GM12878 (cell line): Measurements from ENCODE around the gene GOLGA6B. TPM values are rescaled to one million over a fixed set of nuclear protein-coding genes. Genes with fewer than 3 reads are reported as not detected.
"Not testable (repeated sequence)": the region's sequence is repeated elsewhere in the genome, so short reads cannot be mapped to it uniquely, and the experiment has no call there.

Source experiments
- ATAC-seq: fragments of 200-7000 bp; cut with Tn5 transposase; 3 replicates; pipeline ENCODE4 v1.9.1; 2020; ENCODE audit warnings: mild to moderate bottlenecking, moderate library complexity
- Bru-seq: library from RNA; stranded (reverse); fragments of 400-500 nt; gene quantifications from one replicate; lab custom pipeline; 2021; lab: Mats Ljungman, UMichigan
- BruChase-seq, 2 experiments: library from RNA; stranded (reverse); fragments of 400-500 nt; gene quantifications; one replicate each; lab custom pipeline; 2021; lab: Mats Ljungman, UMichigan
- BruUV-seq: library from RNA; stranded (reverse); fragments of 400-500 nt; replicated peaks from 2 replicates; lab custom pipeline; 2021; lab: Mats Ljungman, UMichigan
- CTCF ChIA-PET: fragments of 300-600 bp; sonication (Branson Sonifier 250); formaldehyde crosslinking; extraction: SDS; loops from one replicate; lab custom pipeline; 2021; ENCODE audit warnings: inconsistent platforms; lab: Yijun Ruan, JAX
- POLR2A ChIA-PET: fragments of 350-600 bp; formaldehyde crosslinking; extraction: SDS; loops from one replicate; lab custom pipeline; 2021; ENCODE audit warnings: inconsistent platforms; lab: Charles Lee
- RAD21 ChIA-PET: fragments of 300-600 bp; sonication (Branson Sonifier 250); formaldehyde crosslinking; loops from one replicate; lab custom pipeline; 2023; ENCODE audit warnings: antibody characterized with exemption; ENCODE audit not compliant: unreplicated experiment; lab: Charles Lee
- SMC1A ChIA-PET: fragments of 300-600 bp; sonication (Branson Sonifier 250); formaldehyde crosslinking; loops from one replicate; lab custom pipeline; 2023; ENCODE audit not compliant: unreplicated experiment, uncharacterized antibody; lab: Charles Lee
- DNase-seq: peaks from one replicate; pipeline ENCODE4 v3.0.0-alpha.2; 2011; ENCODE audit warnings: low read depth, low spot score
- FAIRE-seq: peaks from 3 replicates; lab custom pipeline; 2011; peaks lifted over from hg19 to GRCh38; lab: Jason Lieb, UNC
- H2AFZ ChIP-seq: 2 replicates; pipeline ENCODE4 v1.6.0; 2011; ENCODE audit warnings: low read depth, low read length, control low read depth; ENCODE audit not compliant: control insufficient read depth
- H3K27ac ChIP-seq: 2 replicates; pipeline ENCODE4 v1.5.1; 2011; ENCODE audit warnings: control low read depth; ENCODE audit not compliant: control insufficient read depth, insufficient read depth
- H3K27me3 ChIP-seq, 2 experiments: replicated peaks in 1 of 2; 2 replicates each; pipeline versions ENCODE4 v1.6.0 to v1.6.1; 2011; ENCODE audit warnings: low read length in 1 of 2; ENCODE audit not compliant: control insufficient read depth in 2 of 2, insufficient read depth in 2 of 2
- H3K36me3 ChIP-seq, 2 experiments: 2 replicates each; pipeline ENCODE4 v1.5.1; 2011; ENCODE audit warnings: low read length in 1 of 2; ENCODE audit not compliant: control insufficient read depth in 2 of 2, insufficient read depth in 2 of 2
- H3K4me1 ChIP-seq: 2 replicates; pipeline ENCODE4 v1.6.1; 2011; ENCODE audit warnings: mild to moderate bottlenecking, low read length, moderate library complexity, mixed read lengths; ENCODE audit not compliant: control insufficient read depth, insufficient read depth
- H3K4me2 ChIP-seq: 2 replicates; pipeline ENCODE4 v1.6.0; 2011; ENCODE audit warnings: control low read depth; ENCODE audit not compliant: control insufficient read depth, insufficient read depth
- H3K4me3 ChIP-seq: fragments of 200-600 bp; sonication (generic); 2 replicates; pipeline ENCODE4 v1.5.1; 2016
- H3K79me2 ChIP-seq: 2 replicates; pipeline ENCODE4 v1.6.0; 2011; ENCODE audit warnings: low read length; ENCODE audit not compliant: control insufficient read depth, insufficient read depth
- H3K9ac ChIP-seq: 2 replicates; pipeline ENCODE4 v1.8.0; 2011; ENCODE audit warnings: low read length, control low read depth, mixed read lengths; ENCODE audit not compliant: control insufficient read depth, insufficient read depth
- H3K9me3 ChIP-seq: replicated peaks from 3 replicates; pipeline ENCODE4 v1.5.1; 2011; ENCODE audit warnings: mild to moderate bottlenecking, low read length; ENCODE audit not compliant: control insufficient read depth, insufficient read depth
- H4K20me1 ChIP-seq: 2 replicates; pipeline ENCODE4 v1.6.0; 2011; ENCODE audit not compliant: control insufficient read depth, insufficient read depth
- NBN ChIP-seq: fragments of 450-650 bp; IDR thresholded peaks from 2 replicates; pipeline ENCODE4 v1.6.1; 2016
- NFYB ChIP-seq: IDR thresholded peaks from 2 replicates; pipeline ENCODE4 v1.6.1; 2011; ENCODE audit warnings: low read depth, mild to moderate bottlenecking, low read length, improper control_type of control experiment, moderate library complexity; ENCODE audit not compliant: insufficient read depth
- PRDM15 ChIP-seq: fragments of 450-650 bp; formaldehyde crosslinking; IDR thresholded peaks from 2 replicates; pipeline ENCODE4 v1.4.0; 2020; ENCODE audit warnings: mild to moderate bottlenecking, moderate library complexity
- SIN3A ChIP-seq: IDR thresholded peaks from 2 replicates; pipeline ENCODE4 v1.6.1; 2012; ENCODE audit warnings: low read depth, low read length, improper control_type of control experiment
- WGBS: methylation state at CpG from one replicate; pipeline ENCODE4 v1.1.6; 2016; ENCODE audit warnings: low lambda C conversion rate; ENCODE audit not compliant: insufficient replicate concordance, insufficient coverage; ENCODE audit errors: missing lambda C conversion rate; 5-methylcytosine and 5-hydroxymethylcytosine counted together
- in situ Hi-C: fragments of 300-500 bp; cut with MboI; formaldehyde crosslinking; loops from 9 replicates; pipeline ENCODE4 v1.14.3; 2018; ENCODE audit warnings: mixed read lengths
- intact Hi-C: fragments of 100-400 bp; cut with micrococcal nuclease; formaldehyde crosslinking; loops from one replicate; pipeline ENCODE4 v1.14.2; 2022; ENCODE audit not compliant: unreplicated experiment
- long read RNA-seq, 2 experiments: library from polyadenylated mRNA; unstranded; transcript quantifications; one replicate each; pipeline ENCODE4 v2.0.0, GENCODE V29; 2019 to 2020
- polyA minus RNA-seq, 3 experiments: library from RNA; depleted of rRNA, polyadenylated mRNA; stranded (reverse); fragments of >200 nt; gene quantifications; 2 replicates each; pipeline ENCODE4 v1.2.3, GENCODE V29; 2011
- polyA plus RNA-seq, 11 experiments: library from polyadenylated mRNA; depleted of rRNA in 4 of 11; unstranded in 6 of 11; stranded (reverse) in 5 of 11; fragments of >200 nt; fragmentation: Nextera tagmentation in 4 of 11; fragmentation: Illumina TruSeq in 1 of 11; extraction: Ambion mirVana in 4 of 11; extraction: Trizol in 1 of 11; gene quantifications; 1 replicate in 1 of 11; 2 replicates in 10 of 11; pipeline versions ENCODE4 v1.2.1 to v1.2.3, GENCODE V29; 2011 to 2016; ENCODE audit warnings: inconsistent platforms in 2 of 11, missing spikeins in 2 of 11, low read depth in 1 of 11
- total RNA-seq, 4 experiments: library from RNA; depleted of rRNA in 3 of 4; stranded (reverse); fragments of >200 nt in 3 of 4; fragmentation: Illumina TruSeq in 1 of 4; extraction: Trizol in 1 of 4; gene quantifications; 2 replicates each; pipeline versions ENCODE4 v1.2.1 to v1.2.3, GENCODE V29; 2013 to 2021

GOLGA6B gene
- total RNA-seq (2013; cell fraction: nucleolus; rRNA removed): not detected in 2 replicates
- total RNA-seq (2014; rRNA removed) (not detected in 2 replicates), total RNA-seq (2014; rRNA removed; fragmentation: Illumina TruSeq; extraction: Trizol) (not detected in 2 replicates), total RNA-seq (2021) (not detected in 2 replicates), polyA plus RNA-seq (2011; rRNA removed) (not detected in 2 replicates), polyA plus RNA-seq (2014; fragmentation: Illumina TruSeq; extraction: Trizol) (not detected in 2 replicates), polyA plus RNA-seq (2014; fragmentation: Nextera tagmentation; extraction: Ambion mirVana) (not detected), polyA plus RNA-seq (2014; rRNA removed) (not detected in 2 replicates), polyA plus RNA-seq (2016; fragmentation: Nextera tagmentation; extraction: Ambion mirVana) (not detected), polyA minus RNA-seq (2011; rRNA and poly(A)+ RNA removed) (not detected in 2 replicates), Bru-seq, nascent RNA (percentile 8 among the genes with signal in this experiment), BruChase-seq, experiment 1, labeled RNA remaining after a 6-hour chase (percentile 18 among the genes with signal in this experiment), BruChase-seq, experiment 2, labeled RNA remaining after a 2-hour chase (percentile 18 among the genes with signal in this experiment)
- not detected for polyA plus RNA-seq (2011; ENCODE audit: low read depth)
- not detected in 2 replicates for polyA plus RNA-seq (2011; cell fraction: cytosol; rRNA removed)
- polyA plus RNA-seq (2011; cell fraction: nucleus; rRNA removed): not detected in 2 replicates
- not detected in 2 replicates for polyA plus RNA-seq (2012)
- not detected in 2 replicates for polyA minus RNA-seq (2011; cell fraction: cytosol; rRNA and poly(A)+ RNA removed)
- polyA minus RNA-seq (2011; cell fraction: nucleus; rRNA and poly(A)+ RNA removed): not detected in 2 replicates
- long read RNA-seq, experiment 1: 0 reads
- long read RNA-seq, experiment 2: 0 reads

- H3K36me3 ChIP-seq, H3K9me3 ChIP-seq, CTCF ChIA-PET, H3K9ac ChIP-seq, POLR2A ChIA-PET, H2AFZ ChIP-seq, H3K4me1 ChIP-seq, H3K27me3 ChIP-seq, BruUV-seq, H3K4me2 ChIP-seq, H3K4me3 ChIP-seq, intact Hi-C loops, H4K20me1 ChIP-seq, H3K79me2 ChIP-seq, SMC1A ChIA-PET, RAD21 ChIA-PET, H3K27ac ChIP-seq, FAIRE-seq, in situ Hi-C loops, DNase-seq, ATAC-seq: not testable (repeated sequence)
- no CpG with 5 or more reads among the region's 7 CpGs for WGBS
Observed at GRCh38 chr15:72654397-72654796, at the start of gene GOLGA6B. Gene GOLGA6B, plus strand, starts transcription at chr15:72654697. Its CDS starts 41 bp downstream, at chr15:72654738.

GRCh38 chr15:72604794-72605193 lies 49.7 kb upstream of the GOLGA6B start:
- POLR2A ChIA-PET: no interaction called here
- BruUV-seq: no TSS peak
- no peaks in the 10 kb centered on the region for H4K20me1 ChIP-seq

More at GRCh38 chr15:72604794-72605193, 49.7 kb upstream of the GOLGA6B start:
- H3K36me3 ChIP-seq: no peaks in the 10 kb centered on the region
- intact Hi-C loops (loop anchor here (5.0 kb wide), 1 partner anchor 473 kb away; no protein-coding TSS in a partner anchor), in situ Hi-C loops (no loop called here)
- SMC1A ChIA-PET: no interaction called here
- H3K9ac ChIP-seq: no peak overlapping the region
- H3K27ac ChIP-seq: no peak overlapping the region
- H3K9me3 ChIP-seq: no peaks in the 10 kb centered on the region
- CTCF ChIA-PET: no interaction called here
- WGBS: 86% methylated on average over 4 of the region's 4 CpGs
- H3K4me2 ChIP-seq: no peak overlapping the region
- RAD21 ChIA-PET: no interaction called here
- no peak overlapping the region for H2AFZ ChIP-seq
- no peaks in the 10 kb centered on the region for H3K27me3 ChIP-seq
- DNase-seq (no peak), ATAC-seq (no peak), FAIRE-seq (no peak)
- TF ChIP-seq NFYB (no peak), SIN3A (no peak), PRDM15 (CRISPR knock-in tag) (no peak), NBN (no peak)
- no peaks in the 10 kb centered on the region for H3K79me2 ChIP-seq
- H3K4me1 ChIP-seq: no peaks in the 10 kb centered on the region
- H3K4me3 ChIP-seq: no peak overlapping the region
